Suprapubic skin (tissue), 2 donors: Measurements from ENCODE around the gene C1orf94.

Experiments
- EP300 ChIP-seq: sonication (generic); formaldehyde crosslinking; IDR thresholded peaks from one replicate; pipeline ENCODE4 v1.6.1; 2017; ENCODE audit warnings: antibody characterized with exemption
- POLR2A ChIP-seq, 2 donors: fragments of 450-650 bp; IDR thresholded peaks; one replicate each; pipeline ENCODE4 v1.6.1; 2017; ENCODE audit warnings: antibody characterized with exemption in 2 of 2, mild to moderate bottlenecking in 2 of 2, moderate library complexity in 2 of 2

DNA sequence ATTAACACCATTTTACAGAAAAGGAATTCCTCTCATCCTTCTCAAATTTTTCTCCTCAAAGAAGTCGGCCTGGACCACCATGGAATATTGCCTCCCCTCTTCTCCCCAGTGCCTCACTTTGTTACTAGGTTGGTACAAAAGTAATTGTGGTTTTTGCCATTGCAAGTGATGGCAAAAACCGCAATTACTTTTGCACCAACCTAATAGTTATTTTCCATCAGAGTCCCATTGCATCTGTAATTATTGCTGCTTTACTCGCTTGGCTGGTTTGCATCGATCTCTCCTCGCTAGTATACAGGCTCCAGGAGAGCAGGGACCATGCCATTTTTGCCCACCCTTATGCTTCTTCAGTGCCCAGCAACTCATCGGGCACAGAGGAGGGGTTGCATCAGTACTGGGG lies 963 bp upstream of the C1orf94 start:
- no peak for TF ChIP-seq POLR2A (IDR thresholded peaks at IDR 0.05)
- TF ChIP-seq EP300, result no peak
